ENCODE results near the gene ADAP1. TPM values are rescaled to one million over a fixed set of nuclear protein-coding genes. Genes with fewer than 3 reads are reported as not detected.
"Not testable (repeated sequence)": the region's sequence is repeated elsewhere in the genome, so short reads cannot be mapped to it uniquely, and the experiment has no call there.

The ADAP1 gene
- total RNA-seq, 1 donor: 0.72 TPM

GRCh38 chr7:873367-874002, 81.0 kb downstream of the ADAP1 start:
- TF ChIP-seq CTCF (IDR thresholded peaks at IDR 0.05; ENCODE audit: insufficient read depth, low read length): peak; percentile 96
- DNase-seq (ENCODE audit: low read depth): peak; percentile 77

GRCh38 chr7:872685-873084, 81.8 kb downstream of the ADAP1 start:
- not testable (repeated sequence) for H3K4me3 ChIP-seq (ENCODE audit: low read depth, low read length); DNase-seq (ENCODE audit: low read depth)

More at GRCh38 chr7:873367-874002, 81.0 kb downstream of the ADAP1 start:
- H3K4me3 ChIP-seq (ENCODE audit: low read depth, low read length): no peak overlapping the region

GRCh38 chr7:871900-872537, 82.5 kb downstream of the ADAP1 start:
- no peak for TF ChIP-seq CTCF (IDR thresholded peaks at IDR 0.05; ENCODE audit: insufficient read depth, low read length)
- no peak for DNase-seq (ENCODE audit: low read depth)
- no peak overlapping the region for H3K4me3 ChIP-seq (ENCODE audit: low read depth, low read length)

- DNase-seq (ENCODE audit: low read depth): no peak
Observed at GRCh38 chr7:869348-869747, 85.1 kb downstream of the ADAP1 start.

GRCh38 chr7:868189-868486, 86.3 kb downstream of the ADAP1 start:
- DNase-seq (ENCODE audit: low read depth): no peak
- TF ChIP-seq CTCF (IDR thresholded peaks at IDR 0.05; ENCODE audit: insufficient read depth, low read length): no peak
- no peak overlapping the region for H3K4me3 ChIP-seq (ENCODE audit: low read depth, low read length)

More at GRCh38 chr7:869348-869747, 85.1 kb downstream of the ADAP1 start:
- no peak overlapping the region for H3K4me3 ChIP-seq (ENCODE audit: low read depth, low read length)
- no peak for TF ChIP-seq CTCF (IDR thresholded peaks at IDR 0.05; ENCODE audit: insufficient read depth, low read length)

GRCh38 chr7:867406-868188, 86.9 kb downstream of the ADAP1 start:
- peak; percentile 71 for DNase-seq (ENCODE audit: low read depth)
- TF ChIP-seq CTCF (IDR thresholded peaks at IDR 0.05; ENCODE audit: insufficient read depth, low read length): peak; percentile 6
- no peak overlapping the region for H3K4me3 ChIP-seq (ENCODE audit: low read depth, low read length)

GRCh38 chr7:867001-867405, 87.5 kb downstream of the ADAP1 start:
- no peak for TF ChIP-seq CTCF (IDR thresholded peaks at IDR 0.05; ENCODE audit: insufficient read depth, low read length)
- no peak overlapping the region for H3K4me3 ChIP-seq (ENCODE audit: low read depth, low read length)
- peak; percentile 91 for DNase-seq (ENCODE audit: low read depth)
